Neutrophil (primary cell): ENCODE results near the gene SFSWAP.

Experiments used
- H3K27ac ChIP-seq: fragments of 200-600 bp; sonication (generic); 2 replicates; pipeline ENCODE4 v1.5.1; 2016; ENCODE audit warnings: mild to moderate bottlenecking, moderate library complexity
- H3K27me3 ChIP-seq: fragments of 200-600 bp; sonication (generic); 2 replicates; pipeline ENCODE4 v1.6.0; 2016; ENCODE audit warnings: mild to moderate bottlenecking
- H3K36me3 ChIP-seq: fragments of 200-600 bp; sonication (generic); 2 replicates; pipeline ENCODE4 v1.5.1; 2017
- H3K4me1 ChIP-seq, 2 experiments: fragments of 200-600 bp in 1 of 2; sonication (generic) in 1 of 2; 1 replicate in 1 of 2; 2 replicates in 1 of 2; pipeline versions ENCODE4 v1.5.1 to v1.6.1; 2013 to 2016; ENCODE audit warnings: low read depth in 1 of 2, low read length in 1 of 2, mild to moderate bottlenecking in 1 of 2, moderate library complexity in 1 of 2; ENCODE audit not compliant: control insufficient read depth in 1 of 2, insufficient read depth in 1 of 2
- H3K4me3 ChIP-seq, 2 experiments: fragments of 200-600 bp in 1 of 2; sonication (generic) in 1 of 2; 1 replicate in 1 of 2; 2 replicates in 1 of 2; pipeline ENCODE4 v1.5.1; 2013 to 2016; ENCODE audit warnings: low read depth in 1 of 2, low read length in 1 of 2, mild to moderate bottlenecking in 1 of 2, moderate library complexity in 1 of 2
- H3K9me3 ChIP-seq: fragments of 200-600 bp; sonication (generic); 2 replicates; pipeline ENCODE4 v1.5.1; 2016
- TF ChIP-seq, protein P1 (sequence below): fragments of 200-600 bp; sonication (generic); IDR thresholded peaks from 2 replicates; pipeline ENCODE4 v1.5.1; 2016; ENCODE audit warnings: antibody characterized with exemption

SFSWAP gene

DNA sequence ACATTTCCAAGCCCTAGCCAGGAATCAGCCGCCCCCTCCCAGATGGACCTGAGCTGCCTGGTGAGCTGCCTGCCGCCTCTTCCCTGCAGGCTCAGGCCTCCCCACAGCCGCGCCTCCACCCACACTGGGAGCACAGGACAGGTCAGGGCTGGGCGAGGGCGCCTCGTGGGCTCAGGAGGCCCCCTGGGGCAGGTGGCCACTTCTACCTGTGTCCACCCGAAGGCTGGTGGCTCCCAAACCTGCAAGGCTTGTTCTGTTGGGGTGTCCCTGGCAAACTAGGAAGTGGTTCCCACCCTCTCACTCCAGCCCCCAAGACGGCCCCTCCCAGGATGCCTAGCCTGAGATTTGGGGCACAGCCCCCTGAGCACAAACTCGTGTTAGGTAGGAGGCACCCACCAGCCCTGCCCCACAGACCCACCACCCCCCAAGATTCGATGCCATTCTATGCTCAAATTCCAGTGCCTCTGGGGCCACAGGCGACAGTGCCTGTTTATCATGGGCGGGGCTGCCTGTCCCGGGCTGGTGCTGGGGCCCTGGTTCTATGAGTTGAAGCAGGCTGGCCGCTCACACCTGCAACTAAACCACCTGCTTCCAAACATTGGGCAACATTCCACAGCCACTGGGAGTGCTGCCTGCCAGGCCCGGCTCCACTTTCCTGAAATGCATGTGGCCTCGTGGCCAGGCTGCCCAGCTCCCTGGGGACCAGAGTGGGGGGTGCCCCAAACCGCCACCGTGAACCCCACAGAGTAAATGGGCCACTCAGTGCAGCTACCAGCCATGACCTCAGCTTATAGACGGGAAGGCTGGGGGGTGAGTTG lies 124.1 kb downstream of the SFSWAP start:
- Histone ChIP-seq H3K4me1 (peaks cover 13 to 16% of the 10 kb centered on the region in 2 experiments), H3K27ac (no peak overlapping the region), H3K27me3 (peaks cover 49% of the 10 kb centered on the region), H3K36me3 (no peaks in the 10 kb centered on the region), H3K9me3 (no peaks in the 10 kb centered on the region), H3K4me3 (no peak overlapping the region)
- TF ChIP-seq, protein P1, sequence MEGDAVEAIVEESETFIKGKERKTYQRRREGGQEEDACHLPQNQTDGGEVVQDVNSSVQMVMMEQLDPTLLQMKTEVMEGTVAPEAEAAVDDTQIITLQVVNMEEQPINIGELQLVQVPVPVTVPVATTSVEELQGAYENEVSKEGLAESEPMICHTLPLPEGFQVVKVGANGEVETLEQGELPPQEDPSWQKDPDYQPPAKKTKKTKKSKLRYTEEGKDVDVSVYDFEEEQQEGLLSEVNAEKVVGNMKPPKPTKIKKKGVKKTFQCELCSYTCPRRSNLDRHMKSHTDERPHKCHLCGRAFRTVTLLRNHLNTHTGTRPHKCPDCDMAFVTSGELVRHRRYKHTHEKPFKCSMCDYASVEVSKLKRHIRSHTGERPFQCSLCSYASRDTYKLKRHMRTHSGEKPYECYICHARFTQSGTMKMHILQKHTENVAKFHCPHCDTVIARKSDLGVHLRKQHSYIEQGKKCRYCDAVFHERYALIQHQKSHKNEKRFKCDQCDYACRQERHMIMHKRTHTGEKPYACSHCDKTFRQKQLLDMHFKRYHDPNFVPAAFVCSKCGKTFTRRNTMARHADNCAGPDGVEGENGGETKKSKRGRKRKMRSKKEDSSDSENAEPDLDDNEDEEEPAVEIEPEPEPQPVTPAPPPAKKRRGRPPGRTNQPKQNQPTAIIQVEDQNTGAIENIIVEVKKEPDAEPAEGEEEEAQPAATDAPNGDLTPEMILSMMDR, result no peak

DNA sequence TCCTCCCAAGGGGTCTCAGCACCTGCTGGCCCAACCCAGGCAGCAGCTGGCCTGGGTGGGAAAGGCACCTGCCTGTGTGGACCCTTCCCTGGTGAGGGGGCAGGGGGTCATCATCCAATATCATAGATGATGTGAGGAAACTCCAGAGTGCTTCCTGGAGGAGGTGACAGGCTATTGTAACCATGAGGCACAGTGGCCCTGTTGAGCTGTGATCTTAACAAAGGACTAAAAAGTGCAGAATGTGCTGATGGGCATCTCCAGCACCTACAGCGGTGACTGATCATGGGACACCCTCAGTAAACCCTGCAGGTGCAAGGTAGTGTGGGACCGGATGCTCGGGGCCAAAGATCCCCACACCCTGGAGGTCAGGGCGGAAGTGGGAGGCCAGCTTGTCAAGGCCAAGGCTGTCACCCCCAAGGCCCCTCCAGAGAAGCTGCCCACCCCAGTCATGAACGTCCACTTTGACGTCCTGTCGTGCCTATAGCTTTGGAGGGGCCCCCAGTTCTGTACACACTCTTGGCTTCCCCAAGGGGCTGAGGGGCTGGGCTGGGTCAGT lies 124.8 kb downstream of the SFSWAP start:
- H3K9me3 ChIP-seq, result no peaks in the 10 kb centered on the region
- H3K27me3 ChIP-seq, result peaks cover 42% of the 10 kb centered on the region
- no peaks in the 10 kb centered on the region for H3K36me3 ChIP-seq
- peaks cover 6 to 9% of the 10 kb centered on the region in 2 experiments for H3K4me1 ChIP-seq
- H3K4me3 ChIP-seq, result no peak overlapping the region
- TF ChIP-seq, protein P1, result no peak
- H3K27ac ChIP-seq, result no peak overlapping the region

GRCh38 chr12:131836193-131836592 lies 125.3 kb downstream of the SFSWAP start:
- Histone ChIP-seq H3K27me3 (peaks cover 38% of the 10 kb centered on the region), H3K27ac (no peak overlapping the region), H3K4me3 (no peak overlapping the region), H3K36me3 (no peaks in the 10 kb centered on the region), H3K4me1 (peaks cover 2 to 4% of the 10 kb centered on the region in 2 experiments), H3K9me3 (no peaks in the 10 kb centered on the region)
- TF ChIP-seq, protein P1, result no peak

DNA sequence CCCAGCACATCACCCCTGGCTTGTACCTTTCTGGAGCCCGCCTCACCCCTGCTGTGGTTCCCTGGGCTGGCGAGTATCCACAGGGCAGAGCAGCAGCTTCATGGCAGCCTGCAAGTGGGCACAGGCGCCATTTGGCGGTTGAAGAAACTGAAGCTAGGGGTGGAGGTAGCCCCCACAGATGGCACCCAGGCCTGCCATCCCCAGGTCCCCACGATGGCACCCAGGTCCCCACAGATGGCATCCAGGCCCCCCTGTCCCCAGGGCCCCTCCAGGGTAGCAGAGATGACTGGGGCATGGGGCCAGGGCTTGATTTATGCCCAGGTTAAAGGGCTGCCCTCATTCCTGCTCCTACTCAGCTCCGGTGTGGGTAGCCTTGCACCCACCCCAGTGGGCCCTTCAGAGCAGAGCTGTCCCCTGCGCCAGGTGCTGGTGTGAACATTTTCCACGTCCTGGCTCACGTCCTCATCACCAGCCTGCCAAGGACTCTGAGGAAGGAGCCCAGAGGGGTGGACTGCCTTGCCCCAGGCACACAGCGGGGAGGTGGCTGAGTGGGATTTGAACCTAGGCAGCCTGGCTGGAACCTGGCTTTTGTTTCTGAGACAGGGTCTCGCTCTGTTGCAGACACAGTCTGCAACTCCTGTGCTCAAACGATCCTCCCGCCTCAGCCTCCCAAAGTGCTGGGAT lies 126.0 kb downstream of the SFSWAP start:
- H3K9me3 ChIP-seq, result no peaks in the 10 kb centered on the region

DNA sequence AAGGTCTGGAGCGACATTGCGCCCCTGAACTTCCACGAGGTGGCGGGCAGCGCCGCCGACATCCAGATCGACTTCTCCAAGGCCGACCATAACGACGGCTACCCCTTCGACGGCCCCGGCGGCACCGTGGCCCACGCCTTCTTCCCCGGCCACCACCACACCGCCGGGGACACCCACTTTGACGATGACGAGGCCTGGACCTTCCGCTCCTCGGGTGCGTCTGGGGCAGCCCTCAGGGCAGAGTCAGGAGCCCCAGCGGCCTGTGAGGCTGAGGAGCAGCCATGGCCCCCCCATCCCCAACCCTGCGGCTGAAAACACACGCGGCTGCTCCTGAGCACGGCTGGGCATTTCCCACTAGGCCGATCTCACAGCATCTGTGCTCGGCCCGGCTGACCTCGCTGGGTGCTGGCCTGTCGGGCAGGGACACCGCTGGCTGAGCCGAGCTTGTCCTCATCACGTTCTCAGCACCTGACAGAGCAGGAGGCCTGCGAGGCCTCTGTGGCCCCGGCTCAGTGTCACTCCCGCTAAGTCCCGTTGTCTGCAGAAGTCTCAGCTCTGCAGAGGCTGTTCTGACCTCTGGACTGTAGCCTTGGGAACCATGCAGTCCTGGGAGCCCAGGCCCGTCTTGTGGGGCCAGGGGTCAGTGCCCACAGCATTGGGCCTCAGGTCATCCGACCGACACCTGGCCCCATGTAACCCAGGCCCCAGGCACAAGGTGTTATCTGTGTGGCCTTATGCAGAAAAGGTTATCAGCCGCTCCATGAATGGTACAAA lies 129.9 kb downstream of the SFSWAP start:
- no peak overlapping the region for H3K27ac ChIP-seq
- H3K36me3 ChIP-seq, result no peaks in the 10 kb centered on the region
- H3K4me1 ChIP-seq, result no peaks in the 10 kb centered on the region
- no peaks in the 10 kb centered on the region for H3K27me3 ChIP-seq
- H3K9me3 ChIP-seq, result no peaks in the 10 kb centered on the region
- no peak overlapping the region for H3K4me3 ChIP-seq
- TF ChIP-seq, protein P1, result no peak

More for the DNA sequence above, 126.0 kb downstream of the SFSWAP start:
- Histone ChIP-seq H3K27me3 (peaks cover 31% of the 10 kb centered on the region), H3K36me3 (no peaks in the 10 kb centered on the region), H3K4me3 (no peak overlapping the region), H3K4me1 (no peaks in the 10 kb centered on the region), H3K27ac (no peak overlapping the region)
- TF ChIP-seq, protein P1, result no peak
